Measurements from ENCODE around the gene GALNTL6.
A peak's percentile ranks its signal among the peaks of the same experiment; 100 is the strongest.
"Not testable (repeated sequence)": the region's sequence is repeated elsewhere in the genome, so short reads cannot be mapped to it uniquely, and the experiment has no call there.

GALNTL6 gene

GRCh38 chr4:172826861-172827260 is 1013.7 kb downstream of the GALNTL6 start:
- no peak for DNase-seq

- DNase-seq, result peak; percentile 2
These were observed 1017.1 kb downstream of the GALNTL6 start for GRCh38 chr4:172830295-172830764.

GRCh38 chr4:172836661-172837060 is 1023.5 kb downstream of the GALNTL6 start:
- no peak for DNase-seq

GRCh38 chr4:172838111-172838510 is 1024.9 kb downstream of the GALNTL6 start:
- no peak for DNase-seq

- DNase-seq, result no peak
These were observed 1025.7 kb downstream of the GALNTL6 start for GRCh38 chr4:172838943-172839342.

GRCh38 chr4:172842779-172843178 is 1029.6 kb downstream of the GALNTL6 start:
- peak; percentile 2 for DNase-seq

- no peak for DNase-seq
These were observed 1030.0 kb downstream of the GALNTL6 start for GRCh38 chr4:172843192-172843591.

GRCh38 chr4:172844556-172844955 is 1031.4 kb downstream of the GALNTL6 start:
- no peak for DNase-seq

GRCh38 chr4:172845281-172845680 is 1032.1 kb downstream of the GALNTL6 start:
- no peak for DNase-seq

GRCh38 chr4:172850838-172851237 is 1037.6 kb downstream of the GALNTL6 start:
- DNase-seq, result no peak

GRCh38 chr4:172851534-172851933 is 1038.3 kb downstream of the GALNTL6 start:
- DNase-seq, result no peak

GRCh38 chr4:172857026-172857425 is 1043.8 kb downstream of the GALNTL6 start:
- DNase-seq, result no peak

- DNase-seq, result no peak
These were observed 1045.6 kb downstream of the GALNTL6 start for GRCh38 chr4:172858731-172859230.

- no peak for DNase-seq
These were observed 1051.9 kb downstream of the GALNTL6 start for GRCh38 chr4:172865103-172865502.

GRCh38 chr4:172865531-172866127 is 1052.4 kb downstream of the GALNTL6 start:
- no peak for DNase-seq

- no peak for DNase-seq
These were observed 1053.2 kb downstream of the GALNTL6 start for GRCh38 chr4:172866421-172866820.

- DNase-seq, result no peak
These were observed 1054.6 kb downstream of the GALNTL6 start for GRCh38 chr4:172867835-172868234.

- no peak for DNase-seq
These were observed 1055.1 kb downstream of the GALNTL6 start for GRCh38 chr4:172868271-172868670.

- DNase-seq, result no peak
These were observed 1056.5 kb downstream of the GALNTL6 start for GRCh38 chr4:172869621-172870268.

- DNase-seq, result no peak
These were observed 1058.2 kb downstream of the GALNTL6 start for GRCh38 chr4:172871381-172871780.

- no peak for DNase-seq
These were observed 1061.7 kb downstream of the GALNTL6 start for GRCh38 chr4:172874944-172875343.

- no peak for DNase-seq
These were observed 1063.2 kb downstream of the GALNTL6 start for GRCh38 chr4:172876394-172876793.

GRCh38 chr4:172881645-172882044 is 1068.4 kb downstream of the GALNTL6 start:
- DNase-seq, result no peak

GRCh38 chr4:172887358-172887757 is 1074.2 kb downstream of the GALNTL6 start:
- not testable (repeated sequence) for DNase-seq

- DNase-seq, result no peak
These were observed 1074.8 kb downstream of the GALNTL6 start for GRCh38 chr4:172887959-172888358.
